A673 (cell line): ENCODE data around the gene SYTL3. TPM values are rescaled to one million over a fixed set of nuclear protein-coding genes. Genes with fewer than 3 reads are reported as not detected.

Experiments
- BruUV-seq: library from RNA; stranded (reverse); fragments of 400-500 nt; replicated peaks from 2 replicates; lab custom pipeline; 2021; lab: Mats Ljungman, UMichigan
- CTCF ChIA-PET: fragments of 300-600 bp; sonication (Branson Sonifier 250); formaldehyde crosslinking; loops from one replicate; lab custom pipeline; 2022; ENCODE audit warnings: antibody characterized with exemption; lab: Charles Lee
- POLR2A ChIA-PET: fragments of 300-600 bp; sonication (Branson Sonifier 250); formaldehyde crosslinking; loops from one replicate; lab custom pipeline; 2022; ENCODE audit warnings: antibody characterized with exemption; ENCODE audit not compliant: low non-redundant PET; lab: Charles Lee
- DNase-seq: peaks from one replicate; pipeline ENCODE4 v3.0.0-alpha.2; 2015; ENCODE audit warnings: low spot score
- H3K27ac ChIP-seq: fragments of 200-600 bp; sonication (generic); 2 replicates; pipeline ENCODE4 v1.5.1; 2016; ENCODE audit warnings: mixed run types, low read depth, mild to moderate bottlenecking, mixed read lengths, antibody characterized with exemption, low read length; ENCODE audit not compliant: poor library complexity, severe bottlenecking
- H3K27me3 ChIP-seq: fragments of 200-600 bp; sonication (generic); replicated peaks from 2 replicates; pipeline ENCODE4 v1.6.1; 2017; ENCODE audit warnings: mixed run types, low read depth, mild to moderate bottlenecking, mixed read lengths, antibody characterized with exemption, low read length; ENCODE audit not compliant: insufficient read depth, poor library complexity
- H3K36me3 ChIP-seq: fragments of 200-600 bp; sonication (generic); 2 replicates; pipeline ENCODE4 v1.6.1; 2016; ENCODE audit warnings: mixed run types, mild to moderate bottlenecking, mixed read lengths, antibody characterized with exemption, low read length; ENCODE audit not compliant: insufficient read depth, poor library complexity, severe bottlenecking
- H3K4me1 ChIP-seq: fragments of 200-600 bp; sonication (generic); 2 replicates; pipeline ENCODE4 v1.6.1; 2017; ENCODE audit warnings: mixed run types, mild to moderate bottlenecking, mixed read lengths, antibody characterized with exemption, low read length; ENCODE audit not compliant: insufficient read depth, poor library complexity, severe bottlenecking
- H3K4me3 ChIP-seq: fragments of 200-600 bp; sonication (generic); 2 replicates; pipeline ENCODE4 v1.5.1; 2016; ENCODE audit warnings: low read depth, mixed run types, mild to moderate bottlenecking, mixed read lengths, low read length; ENCODE audit not compliant: poor library complexity, severe bottlenecking
- H3K9me3 ChIP-seq: fragments of 200-600 bp; sonication (generic); 2 replicates; pipeline ENCODE4 v1.6.1; 2016; ENCODE audit warnings: mixed run types, low read depth, mild to moderate bottlenecking, mixed read lengths, antibody characterized with exemption, low read length; ENCODE audit not compliant: poor library complexity, severe bottlenecking
- EZH2 ChIP-seq: fragments of 200-600 bp; sonication (generic); IDR thresholded peaks from 2 replicates; pipeline ENCODE4 v1.6.1; 2017; ENCODE audit warnings: borderline replicate concordance, low read depth, mild to moderate bottlenecking, mixed read lengths, antibody characterized with exemption, low read length; ENCODE audit not compliant: poor library complexity, severe bottlenecking
- intact Hi-C: fragments of 100-400 bp; cut with micrococcal nuclease; formaldehyde crosslinking; loops from one replicate; pipeline ENCODE4 v1.10.0; 2022; ENCODE audit not compliant: unreplicated experiment
- total RNA-seq: library from RNA; stranded (reverse); gene quantifications from 2 replicates; pipeline ENCODE4 v1.2.3, GENCODE V29; 2021
- TF ChIP-seq, protein P1 (sequence below): fragments of 300-800, 200-600 bp; sonication (generic); conservative IDR thresholded peaks from 2 replicates; pipeline ENCODE4 v1.5.1; 2017; ENCODE audit warnings: low read depth, mild to moderate bottlenecking, antibody characterized with exemption, low read length, moderate library complexity, mixed read lengths

The SYTL3 gene
- total RNA-seq, 1 experiment from 2014 or later, result 0.82 TPM

DNA sequence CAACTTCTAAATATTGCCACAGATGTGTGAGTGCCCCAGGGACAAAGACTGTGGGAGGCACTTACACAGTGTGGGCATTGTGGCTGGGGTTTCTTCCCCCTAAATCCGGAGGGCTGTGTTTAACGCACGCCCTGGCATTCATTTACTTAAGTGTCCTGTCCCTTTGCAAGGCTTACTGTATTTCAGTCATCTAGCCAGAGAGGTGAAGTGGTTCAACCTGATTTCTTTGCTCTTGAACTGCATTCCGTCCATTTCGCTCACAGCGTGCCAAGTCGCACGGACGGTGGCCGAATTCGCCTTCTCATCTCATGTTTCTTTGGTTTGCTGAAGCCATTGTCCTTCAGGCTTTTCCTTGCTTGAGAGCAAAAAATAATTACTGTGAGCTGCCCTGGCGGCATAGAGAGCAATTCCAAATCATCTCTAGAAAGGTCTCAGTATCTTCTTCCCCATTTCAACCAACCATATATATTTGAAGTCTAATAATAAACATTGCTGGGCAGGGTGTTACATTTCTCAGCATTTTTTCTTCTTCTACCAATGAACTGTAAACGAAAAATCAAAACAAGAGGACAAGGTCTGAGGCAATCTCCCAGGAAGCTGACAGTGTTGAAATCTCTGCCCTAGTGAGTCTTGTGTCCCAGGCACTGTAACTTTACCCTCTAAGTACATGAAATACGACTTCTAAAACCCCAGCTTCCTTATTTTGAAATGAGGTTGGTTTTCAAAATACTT is 16.9 kb downstream of the SYTL3 start:
- CTCF ChIA-PET, result no interaction called here
- no peak overlapping the region for H3K4me3 ChIP-seq
- no TSS peak for BruUV-seq
- POLR2A ChIA-PET, result no interaction called here
- H3K36me3 ChIP-seq, result no peaks in the 10 kb centered on the region
- no peaks in the 10 kb centered on the region for H3K27me3 ChIP-seq
- peaks cover 16% of the 10 kb centered on the region for H3K4me1 ChIP-seq
- H3K9me3 ChIP-seq, result no peaks in the 10 kb centered on the region
- no peak overlapping the region for H3K27ac ChIP-seq
- DNase-seq, result no peak
- TF ChIP-seq, protein P1, sequence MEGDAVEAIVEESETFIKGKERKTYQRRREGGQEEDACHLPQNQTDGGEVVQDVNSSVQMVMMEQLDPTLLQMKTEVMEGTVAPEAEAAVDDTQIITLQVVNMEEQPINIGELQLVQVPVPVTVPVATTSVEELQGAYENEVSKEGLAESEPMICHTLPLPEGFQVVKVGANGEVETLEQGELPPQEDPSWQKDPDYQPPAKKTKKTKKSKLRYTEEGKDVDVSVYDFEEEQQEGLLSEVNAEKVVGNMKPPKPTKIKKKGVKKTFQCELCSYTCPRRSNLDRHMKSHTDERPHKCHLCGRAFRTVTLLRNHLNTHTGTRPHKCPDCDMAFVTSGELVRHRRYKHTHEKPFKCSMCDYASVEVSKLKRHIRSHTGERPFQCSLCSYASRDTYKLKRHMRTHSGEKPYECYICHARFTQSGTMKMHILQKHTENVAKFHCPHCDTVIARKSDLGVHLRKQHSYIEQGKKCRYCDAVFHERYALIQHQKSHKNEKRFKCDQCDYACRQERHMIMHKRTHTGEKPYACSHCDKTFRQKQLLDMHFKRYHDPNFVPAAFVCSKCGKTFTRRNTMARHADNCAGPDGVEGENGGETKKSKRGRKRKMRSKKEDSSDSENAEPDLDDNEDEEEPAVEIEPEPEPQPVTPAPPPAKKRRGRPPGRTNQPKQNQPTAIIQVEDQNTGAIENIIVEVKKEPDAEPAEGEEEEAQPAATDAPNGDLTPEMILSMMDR, result no peak
- no peak for TF ChIP-seq EZH2
- intact Hi-C loops, result no loop called here

- H3K27me3 ChIP-seq, result no peaks in the 10 kb centered on the region
- TF ChIP-seq, protein P1, result no peak
- TF ChIP-seq EZH2, result no peak
- no peaks in the 10 kb centered on the region for H3K36me3 ChIP-seq
- POLR2A ChIA-PET, result no interaction called here
- H3K4me3 ChIP-seq, result no peak overlapping the region
- intact Hi-C loops, result no loop called here
- H3K9me3 ChIP-seq, result no peaks in the 10 kb centered on the region
- no TSS peak for BruUV-seq
- H3K27ac ChIP-seq, result no peak overlapping the region
- DNase-seq, result no peak
- peaks cover 10% of the 10 kb centered on the region for H3K4me1 ChIP-seq
- CTCF ChIA-PET, result no interaction called here
Observed at GRCh38 chr6:158667360-158667981, 17.6 kb downstream of the SYTL3 start.

GRCh38 chr6:158668707-158669103 is 18.9 kb downstream of the SYTL3 start:
- Histone ChIP-seq H3K9me3 (no peaks in the 10 kb centered on the region), H3K4me1 (no peaks in the 10 kb centered on the region), H3K27me3 (no peaks in the 10 kb centered on the region), H3K36me3 (no peaks in the 10 kb centered on the region), H3K27ac (no peak overlapping the region), H3K4me3 (no peak overlapping the region)
- CTCF ChIA-PET, result no interaction called here
- intact Hi-C loops, result no loop called here
- no TSS peak for BruUV-seq
- TF ChIP-seq, protein P1, result no peak
- TF ChIP-seq EZH2, result no peak
- no peak for DNase-seq
- POLR2A ChIA-PET, result no interaction called here
